ENCODE measurements around the gene KCNC1. TPM values are rescaled to one million over a fixed set of nuclear protein-coding genes. Genes with fewer than 3 reads are reported as not detected.

The KCNC1 gene
- polyA plus RNA-seq, 1 of the 3 experiments (the other 2 are of a cell fraction): 0.18 TPM

GRCh38 chr11:17711836-17712235, 22.7 kb upstream of the KCNC1 start:
- DNase-seq: no peak
- Histone ChIP-seq H3F3A (replicated peaks; ENCODE audit: insufficient read depth) (no peaks in the 10 kb centered on the region), H3K9me2 (no peaks in the 10 kb centered on the region), H3K36me3 (replicated peaks in 1 of 2; ENCODE audit: control insufficient read depth in 1 of 2, insufficient read depth in 2 of 2, low read length in 1 of 2) (no peaks in the 10 kb centered on the region), H2AFZ (ENCODE audit: low read depth) (no peak overlapping the region), H3K79me2 (ENCODE audit: insufficient read depth) (no peaks in the 10 kb centered on the region), H3K27ac (ENCODE audit: low read depth in 2 of 2, low read length in 1 of 2) (no peak overlapping the region), H3K27me3 (ENCODE audit: insufficient read depth) (peaks cover 18% of the 10 kb centered on the region), H3K4me3 (ENCODE audit: low read depth in 2 of 2, low read length in 1 of 2) (no peak overlapping the region), H4K20me1 (ENCODE audit: insufficient read depth) (no peaks in the 10 kb centered on the region), H3K9me3 (no peaks in the 10 kb centered on the region), H3K9ac (no peak overlapping the region), H3K4me2 (no peak overlapping the region), H3K4me1 (ENCODE audit: control insufficient read depth in 1 of 2, insufficient read depth in 2 of 2, low read depth in 1 of 2, low read length in 1 of 2) (no peaks in the 10 kb centered on the region)
- WGBS (ENCODE audit: low lambda C conversion rate): 1% methylated on average over 4 of the region's 4 CpGs
- no peak for TF ChIP-seq MXI1 (IDR thresholded peaks at IDR 0.05; ENCODE audit: low read depth, low read length)
- POLR2A ChIA-PET: no interaction called here
- CTCF ChIA-PET: interaction anchor here (1.2 to 5.5 kb wide), 3 partner anchors 10 to 19 kb away, joined by 3 to 34 read pairs (median 19); partner anchors contain the start of gene MYOD1

- POLR2A ChIA-PET: no interaction called here
- Histone ChIP-seq H3K9me3 (no peaks in the 10 kb centered on the region), H3K36me3 (replicated peaks in 1 of 2; ENCODE audit: control insufficient read depth in 1 of 2, insufficient read depth in 2 of 2, low read length in 1 of 2) (no peaks in the 10 kb centered on the region), H3K9ac (no peak overlapping the region), H3K27ac (ENCODE audit: low read depth in 2 of 2, low read length in 1 of 2) (no peak overlapping the region), H3K4me3 (ENCODE audit: low read depth in 2 of 2, low read length in 1 of 2) (no peak overlapping the region), H2AFZ (ENCODE audit: low read depth) (no peak overlapping the region), H4K20me1 (ENCODE audit: insufficient read depth) (no peaks in the 10 kb centered on the region), H3F3A (replicated peaks; ENCODE audit: insufficient read depth) (no peaks in the 10 kb centered on the region), H3K4me1 (ENCODE audit: control insufficient read depth in 1 of 2, insufficient read depth in 2 of 2, low read depth in 1 of 2, low read length in 1 of 2) (no peaks in the 10 kb centered on the region), H3K4me2 (no peak overlapping the region), H3K79me2 (ENCODE audit: insufficient read depth) (no peaks in the 10 kb centered on the region), H3K9me2 (no peaks in the 10 kb centered on the region), H3K27me3 (ENCODE audit: insufficient read depth) (peaks cover 26% of the 10 kb centered on the region)
- DNase-seq: no peak
- no peak for TF ChIP-seq EP300 (IDR thresholded peaks at IDR 0.05; ENCODE audit: borderline replicate concordance in 1 of 2, low read depth in 1 of 2, low read length in 1 of 2)
- no peak for TF ChIP-seq TCF12 (IDR thresholded peaks at IDR 0.05)
- no peak for TF ChIP-seq IRF3 (IDR thresholded peaks at IDR 0.05; ENCODE audit: low read depth, low read length)
- no peak for TF ChIP-seq USF1 (IDR thresholded peaks at IDR 0.05; ENCODE audit: borderline replicate concordance, low read depth)
- no peak for TF ChIP-seq FOXJ3 (CRISPR knock-in tag; IDR thresholded peaks at IDR 0.05)
- no peak for TF ChIP-seq EZH2phosphoT487 (IDR thresholded peaks at IDR 0.05; ENCODE audit: borderline replicate concordance, low read depth)
- TF ChIP-seq MEF2A (IDR thresholded peaks at IDR 0.05; ENCODE audit: borderline replicate concordance, low read depth): no peak
- no peak for TF ChIP-seq USF2 (IDR thresholded peaks at IDR 0.05; ENCODE audit: borderline replicate concordance, low read depth, low read length)
- TF ChIP-seq POLR2AphosphoS5 (IDR thresholded peaks at IDR 0.05; ENCODE audit: low read depth, low read length): no peak
- TF ChIP-seq RCOR1 (IDR thresholded peaks at IDR 0.05; ENCODE audit: low read length): no peak
- TF ChIP-seq CTCF (IDR thresholded peaks at IDR 0.05): no peak
- no peak for TF ChIP-seq MXI1 (IDR thresholded peaks at IDR 0.05; ENCODE audit: low read depth, low read length)
- no peak for TF ChIP-seq CHD2 (IDR thresholded peaks at IDR 0.05; ENCODE audit: low read length, partially characterized antibody)
- no peak for TF ChIP-seq GATA2 (CRISPR knock-in tag; IDR thresholded peaks at IDR 0.05)
- no peak for TF ChIP-seq PBX3 (IDR thresholded peaks at IDR 0.05)
- TF ChIP-seq YY1 (IDR thresholded peaks at IDR 0.05; ENCODE audit: low read depth): no peak
- WGBS (ENCODE audit: low lambda C conversion rate): no CpG with 5 or more reads among the region's 1 CpG
- CTCF ChIA-PET: interaction anchor here (1.0 to 1.5 kb wide), 5 partner anchors 9 to 265 kb away, joined by 3 to 6 read pairs (median 3); no protein-coding TSS in a partner anchor
These were observed 20.7 kb upstream of the KCNC1 start for GRCh38 chr11:17713851-17714250.

Data from SK-N-SH (cell line).